H1 (cell line): ENCODE data around the gene SLC9C1. TPM values are rescaled to one million over a fixed set of nuclear protein-coding genes. Genes with fewer than 3 reads are reported as not detected.

Source experiments
- CTCF ChIA-PET: fragments of 300-600 bp; sonication (Branson Sonifier 250); formaldehyde crosslinking; loops from one replicate; lab custom pipeline; 2021; ENCODE audit not compliant: partially characterized antibody; lab: Charles Lee
- POLR2A ChIA-PET: fragments of 300-600 bp; sonication (Branson Sonifier 250); formaldehyde crosslinking; loops from one replicate; lab custom pipeline; 2021; ENCODE audit warnings: inconsistent platforms; ENCODE audit not compliant: partially characterized antibody; lab: Charles Lee
- DNase-seq, 2 experiments: peaks; one replicate each; pipeline versions ENCODE4 v3.0.0 to v3.0.0-alpha.2; 2010 to 2022; ENCODE audit warnings: low spot score in 2 of 2, low read depth in 1 of 2, mixed read lengths in 1 of 2
- FAIRE-seq: peaks from 2 replicates; lab custom pipeline; 2011; peaks lifted over from hg19 to GRCh38; lab: Jason Lieb, UNC
- H2AFZ ChIP-seq: 2 replicates; pipeline ENCODE4 v1.8.1; 2012; ENCODE audit warnings: low read length, inconsistent platforms
- H2AK5ac ChIP-seq: 2 replicates; pipeline ENCODE4 v1.6.1; 2013; ENCODE audit warnings: low read depth, low read length
- H2BK120ac ChIP-seq: replicated peaks from 2 replicates; pipeline ENCODE3; 2013; ENCODE audit warnings: low read depth, low read length, inconsistent platforms
- H2BK12ac ChIP-seq: 2 replicates; pipeline ENCODE4 v1.6.1; 2013; ENCODE audit warnings: low read depth, low read length
- H2BK15ac ChIP-seq: 2 replicates; pipeline ENCODE4 v1.6.1; 2013; ENCODE audit warnings: low read length
- H2BK20ac ChIP-seq: 2 replicates; pipeline ENCODE4 v1.6.1; 2013; ENCODE audit warnings: low read length
- H2BK5ac ChIP-seq: 2 replicates; pipeline ENCODE4 v1.6.1; 2013; ENCODE audit warnings: low read depth, low read length
- H3K14ac ChIP-seq: 2 replicates; pipeline ENCODE4 v1.6.1; 2013; ENCODE audit warnings: inconsistent platforms; ENCODE audit not compliant: insufficient read length
- H3K18ac ChIP-seq: 2 replicates; pipeline ENCODE4 v1.6.1; 2013; ENCODE audit warnings: low read length; ENCODE audit errors: extremely low read depth
- H3K23ac ChIP-seq: 2 replicates; pipeline ENCODE4 v1.6.1; 2013; ENCODE audit warnings: inconsistent platforms; ENCODE audit not compliant: insufficient read length
- H3K23me2 ChIP-seq: 2 replicates; pipeline ENCODE4 v1.6.1; 2013; ENCODE audit warnings: low read depth, low read length
- H3K27ac ChIP-seq: 2 replicates; pipeline ENCODE4 v1.6.1; 2011; ENCODE audit warnings: low read depth, low read length, inconsistent platforms
- H3K27me3 ChIP-seq, 4 experiments: replicated peaks in 1 of 4; 1 replicate in 1 of 4; 2 replicates in 3 of 4; pipeline versions ENCODE4 v1.6.1 to v1.8.1; 2011 to 2013; ENCODE audit warnings: low read length in 3 of 4, mild to moderate bottlenecking in 3 of 4, inconsistent platforms in 2 of 4, mixed read lengths in 2 of 4, moderate library complexity in 1 of 4; ENCODE audit not compliant: control insufficient read depth in 3 of 4, insufficient read depth in 3 of 4; ENCODE audit errors: extremely low read depth in 1 of 4
- H3K36me3 ChIP-seq, 4 experiments: 2 replicates each; pipeline versions ENCODE4 v1.6.1 to v1.8.1; 2011 to 2013; ENCODE audit warnings: mild to moderate bottlenecking in 4 of 4, low read length in 3 of 4, moderate library complexity in 2 of 4, control low read depth in 1 of 4, inconsistent platforms in 1 of 4; ENCODE audit not compliant: insufficient read depth in 4 of 4, control insufficient read depth in 2 of 4
- H3K4ac ChIP-seq: replicated peaks from 2 replicates; pipeline ENCODE3; 2013; ENCODE audit warnings: low read length, low read depth, mixed read lengths, inconsistent platforms; ENCODE audit not compliant: insufficient read length
- H3K4me1 ChIP-seq, 4 experiments: replicated peaks in 1 of 4; 1 replicate in 1 of 4; 2 replicates in 3 of 4; pipeline versions ENCODE4 v1.6.1 to v1.8.1; 2011 to 2013; ENCODE audit warnings: low read length in 3 of 4, inconsistent platforms in 2 of 4, mixed read lengths in 1 of 4; ENCODE audit not compliant: insufficient read depth in 4 of 4, control insufficient read depth in 3 of 4
- H3K4me2 ChIP-seq, 2 experiments: 2 replicates each; pipeline versions ENCODE4 v1.6.1 to v1.8.1; 2011 to 2013; ENCODE audit warnings: low read depth in 2 of 2, low read length in 2 of 2, control low read depth in 1 of 2, inconsistent platforms in 1 of 2, mild to moderate bottlenecking in 1 of 2; ENCODE audit not compliant: insufficient read depth in 1 of 2
- H3K4me3 ChIP-seq, 4 experiments: fragments of 200-600, 300-600 bp in 1 of 4; sonication (generic), shearing (Covaris generic), sonication (Bioruptor Twin) in 1 of 4; 2 replicates each; pipeline versions ENCODE4 v1.5.1 to v1.8.1; 2011 to 2016; ENCODE audit warnings: low read length in 4 of 4, low read depth in 3 of 4, control low read depth in 2 of 4, inconsistent platforms in 2 of 4, mild to moderate bottlenecking in 2 of 4, mixed read lengths in 1 of 4, moderate library complexity in 1 of 4; ENCODE audit not compliant: insufficient read depth in 2 of 4; ENCODE audit errors: extremely low read depth in 1 of 4
- H3K56ac ChIP-seq: replicated peaks from 2 replicates; pipeline ENCODE3; 2013; ENCODE audit warnings: low read depth, mild to moderate bottlenecking, mixed read lengths, low read length, inconsistent platforms; ENCODE audit not compliant: insufficient read length
- H3K79me1 ChIP-seq: 2 replicates; pipeline ENCODE4 v1.6.1; 2013; ENCODE audit warnings: low read depth, low read length, control low read depth
- H3K79me2 ChIP-seq, 2 experiments: 2 replicates each; pipeline versions ENCODE4 v1.6.1 to v1.8.1; 2012 to 2013; ENCODE audit warnings: low read length in 2 of 2, mild to moderate bottlenecking in 2 of 2, inconsistent platforms in 1 of 2; ENCODE audit not compliant: insufficient read depth in 2 of 2, control insufficient read depth in 1 of 2
- H3K9ac ChIP-seq, 4 experiments: replicated peaks in 1 of 4; 1 replicate in 1 of 4; 2 replicates in 3 of 4; pipeline versions ENCODE4 v1.6.1 to v1.8.1; 2011 to 2013; ENCODE audit warnings: low read depth in 3 of 4, low read length in 3 of 4, control low read depth in 2 of 4, mild to moderate bottlenecking in 2 of 4, moderate library complexity in 2 of 4, inconsistent platforms in 1 of 4; ENCODE audit errors: extremely low read depth in 1 of 4
- H3K9me3 ChIP-seq, 2 experiments: 2 replicates each; pipeline versions ENCODE4 v1.6.1 to v1.8.1; 2012 to 2013; ENCODE audit warnings: mild to moderate bottlenecking in 2 of 2, moderate library complexity in 2 of 2, control low read depth in 1 of 2, inconsistent platforms in 1 of 2, low read depth in 1 of 2, low read length in 1 of 2, mixed read lengths in 1 of 2; ENCODE audit not compliant: insufficient read depth in 2 of 2
- H4K20me1 ChIP-seq, 2 experiments: replicated peaks in 1 of 2; 2 replicates each; pipeline versions ENCODE3 to v1.8.1; 2011 to 2013; ENCODE audit warnings: inconsistent platforms in 2 of 2, low read length in 2 of 2, mild to moderate bottlenecking in 1 of 2; ENCODE audit not compliant: insufficient read depth in 2 of 2, control insufficient read depth in 1 of 2
- H4K5ac ChIP-seq: 2 replicates; pipeline ENCODE4 v1.6.1; 2013; ENCODE audit warnings: low read length, low read depth, mixed read lengths, inconsistent platforms; ENCODE audit not compliant: insufficient read length
- H4K8ac ChIP-seq: 2 replicates; pipeline ENCODE4 v1.8.0; 2013; ENCODE audit warnings: mild to moderate bottlenecking, moderate library complexity, low read length, inconsistent platforms; ENCODE audit not compliant: insufficient read depth; ENCODE audit errors: extremely low read depth
- H4K91ac ChIP-seq: replicated peaks from 2 replicates; pipeline ENCODE3; 2013; ENCODE audit warnings: low read length, mixed read lengths, inconsistent platforms; ENCODE audit not compliant: insufficient read length
- JUND ChIP-seq: IDR thresholded peaks from 2 replicates; pipeline ENCODE4 v1.6.1; 2011; ENCODE audit warnings: mild to moderate bottlenecking, improper control_type of control experiment, low read length
- WGBS, 2 experiments: shearing (Covaris generic) in 1 of 2; methylation state at CpG; one replicate each; pipeline versions ENCODE4 v1.1.6 to v1.1.7; 2013 to 2015; ENCODE audit warnings: low lambda C conversion rate in 2 of 2, mixed read lengths in 2 of 2, inconsistent platforms in 1 of 2, low coverage in 1 of 2, missing lambda C conversion rate in 1 of 2; ENCODE audit not compliant: insufficient replicate concordance in 2 of 2, insufficient coverage in 1 of 2, insufficient read length in 1 of 2; ENCODE audit errors: extremely low coverage in 1 of 2, missing lambda C conversion rate in 1 of 2; 5-methylcytosine and 5-hydroxymethylcytosine counted together
- polyA plus RNA-seq, 7 experiments: library from polyadenylated mRNA; depleted of rRNA in 3 of 7; stranded (reverse) in 5 of 7; unstranded in 2 of 7; fragments of >200 nt in 5 of 7; fragments of 200-250 nt in 2 of 7; gene quantifications; 1 replicate in 5 of 7; 2 replicates in 1 of 7; 4 replicates in 1 of 7; pipeline versions ENCODE4 v1.2.1 to v1.2.3, GENCODE V29; 2011 to 2013; ENCODE audit warnings: missing spikeins in 2 of 7, mixed read lengths in 2 of 7
- total RNA-seq: library from RNA; stranded (reverse); fragmentation: NEBNext Ultra II Directional; extraction: Animal tissue kit (Norgen Biotek cat#: 25700); gene quantifications from 2 replicates; pipeline ENCODE4 v1.2.1, GENCODE V29; 2021

SLC9C1 gene
- total and polyA plus RNA-seq, 2 of the 8 experiments (the other 6 are each of a cell fraction or from before 2014, with no cell fraction given) = 0.15 to 0.24 TPM

- Histone ChIP-seq H3K4ac (no peak overlapping the region), H4K5ac (no peak overlapping the region)
These were observed 118.4 kb downstream of the SLC9C1 start for GRCh38 chr3:112175646-112176045.

More at GRCh38 chr3:112175646-112176045, 118.4 kb downstream of the SLC9C1 start:
- no peaks in the 10 kb centered on the region for H3K4me1 ChIP-seq
- no peaks in the 10 kb centered on the region for H3K9me3 ChIP-seq
- no peak overlapping the region for H2BK120ac ChIP-seq
- no peak overlapping the region for H3K18ac ChIP-seq
- no peaks in the 10 kb centered on the region for H3K79me2 ChIP-seq
- H3K9ac ChIP-seq = no peak overlapping the region
- H4K91ac ChIP-seq = no peak overlapping the region
- ChIA-PET CTCF (interaction anchor here (1.2 to 1.6 kb wide), 3 partner anchors 27 to 118 kb away, joined by 3 to 4 read pairs (median 3); partner anchors contain the start of gene SLC9C1), POLR2A (interaction anchor here (2.0 kb wide), 1 partner anchor 12 kb away, joined by 4 read pairs; no protein-coding TSS in a partner anchor)
- no peak overlapping the region for H2BK12ac ChIP-seq
- DNase-seq (no peak), FAIRE-seq (no peak)
- H4K8ac ChIP-seq = no peak overlapping the region
- H2BK5ac ChIP-seq = no peak overlapping the region
- no peak overlapping the region for H3K14ac ChIP-seq
- H3K27me3 ChIP-seq = no peaks in the 10 kb centered on the region
- H3K4me3 ChIP-seq = no peak overlapping the region
- no peak overlapping the region for H3K56ac ChIP-seq
- no peak overlapping the region for H3K4me2 ChIP-seq
- H4K20me1 ChIP-seq = no peaks in the 10 kb centered on the region
- H2AFZ ChIP-seq = no peak overlapping the region
- H2BK15ac ChIP-seq = no peak overlapping the region
- no peaks in the 10 kb centered on the region for H3K79me1 ChIP-seq
- no peak overlapping the region for H3K27ac ChIP-seq
- WGBS, 2 experiments = 79% methylated on average over 6 of the region's 6 CpGs; no CpG with 5 or more reads in 1 of the 2 experiments
- no peak for TF ChIP-seq JUND
- TF ChIP-seq, all 59 proteins: peak for 0
- H3K23me2 ChIP-seq = no peaks in the 10 kb centered on the region
- no peak overlapping the region for H3K23ac ChIP-seq
- H2AK5ac ChIP-seq = no peak overlapping the region
- H2BK20ac ChIP-seq = no peak overlapping the region
- no peaks in the 10 kb centered on the region for H3K36me3 ChIP-seq
